ENCODE measurements around the gene MFGE8. TPM values are rescaled to one million over a fixed set of nuclear protein-coding genes. Genes with fewer than 3 reads are reported as not detected.

The MFGE8 gene
- total RNA-seq, 1 donor from 2014 or later = 18.3 TPM

DNA sequence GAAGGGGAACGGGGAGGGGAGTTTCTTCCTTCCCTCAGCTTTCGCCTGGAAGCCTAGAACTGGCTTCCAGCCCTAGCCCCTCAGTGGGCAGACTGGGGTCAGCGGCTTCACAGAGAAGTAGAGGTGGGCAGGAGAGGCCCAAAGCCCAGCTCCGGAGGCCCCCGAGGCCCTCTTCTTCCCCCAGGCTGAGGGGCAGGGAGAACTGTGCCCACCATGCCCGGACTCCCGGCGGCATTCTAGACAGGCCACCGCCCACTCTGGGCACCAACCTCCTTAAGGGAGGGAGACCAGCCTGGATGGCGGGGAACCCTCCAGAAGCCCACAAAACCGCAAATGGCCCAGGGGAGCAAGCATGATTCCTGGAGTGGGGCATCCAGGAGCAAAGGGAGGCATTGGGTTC lies 35.8 kb downstream of the MFGE8 start:
- FAIRE-seq = no peak
- DNase-seq (ENCODE audit: low spot score in 2 of 2) = no peak

DNA sequence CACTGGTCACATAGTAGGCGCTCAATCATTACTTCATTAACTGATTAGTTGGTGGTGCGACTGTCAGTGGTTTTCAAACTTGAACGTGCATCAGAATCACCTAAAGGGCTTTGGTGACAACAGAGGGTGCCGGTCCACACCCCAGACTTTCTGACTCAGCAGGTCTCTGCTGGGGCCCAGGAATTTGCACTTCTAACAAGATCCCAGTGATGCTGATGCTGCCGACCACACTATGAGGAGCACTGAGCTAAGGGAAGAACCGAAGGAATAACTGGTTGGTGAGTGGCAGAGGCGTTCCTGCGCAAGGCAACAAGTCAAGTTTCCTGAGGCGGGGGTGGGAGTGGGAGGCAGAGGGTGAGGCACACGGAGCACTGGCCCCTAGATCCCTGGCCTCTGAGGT lies 36.6 kb downstream of the MFGE8 start:
- FAIRE-seq = no peak
- no peak for DNase-seq (ENCODE audit: low spot score in 2 of 2)

DNA sequence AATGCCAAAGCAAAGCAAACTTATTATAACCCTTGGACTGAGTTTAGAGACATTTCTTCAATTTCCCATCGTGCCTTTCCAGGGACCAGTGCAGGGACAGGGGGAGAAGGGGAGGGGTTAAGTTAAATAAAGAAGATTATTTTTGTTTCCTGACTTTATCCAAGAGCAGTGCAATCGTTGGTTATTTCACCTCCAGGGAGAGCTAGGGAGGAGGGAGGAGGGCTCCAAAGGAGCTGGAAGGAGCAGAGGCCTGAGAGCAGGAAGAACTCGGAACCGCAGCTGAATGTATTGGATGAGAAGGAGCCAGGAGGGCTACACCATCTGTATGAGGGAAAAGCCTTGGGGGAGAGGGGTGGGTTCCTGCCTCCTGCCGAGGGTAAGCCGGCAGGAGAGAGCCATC lies 38.5 kb downstream of the MFGE8 start:
- no peak for DNase-seq (ENCODE audit: low spot score in 2 of 2)
- FAIRE-seq = no peak

DNA sequence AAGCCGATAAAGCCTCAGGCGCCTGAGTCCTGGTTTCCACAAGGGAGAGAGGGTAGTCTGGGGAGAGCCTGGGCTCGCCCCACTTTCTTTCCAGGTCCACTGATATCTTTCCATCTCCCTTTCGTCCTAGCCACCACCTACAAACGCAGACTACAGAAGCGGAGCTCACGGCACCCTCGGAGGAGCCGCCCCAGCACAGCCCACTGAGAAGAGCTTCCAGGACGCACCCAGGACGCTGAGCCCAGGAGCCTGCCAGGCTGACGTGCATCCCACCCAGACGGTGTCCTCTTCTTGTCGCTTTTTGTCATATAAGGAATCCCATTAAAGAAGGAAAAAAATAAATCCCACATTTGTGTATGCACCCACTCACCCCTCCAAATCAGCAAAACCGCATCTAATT lies 38.9 kb downstream of the MFGE8 start:
- FAIRE-seq = no peak

DNA sequence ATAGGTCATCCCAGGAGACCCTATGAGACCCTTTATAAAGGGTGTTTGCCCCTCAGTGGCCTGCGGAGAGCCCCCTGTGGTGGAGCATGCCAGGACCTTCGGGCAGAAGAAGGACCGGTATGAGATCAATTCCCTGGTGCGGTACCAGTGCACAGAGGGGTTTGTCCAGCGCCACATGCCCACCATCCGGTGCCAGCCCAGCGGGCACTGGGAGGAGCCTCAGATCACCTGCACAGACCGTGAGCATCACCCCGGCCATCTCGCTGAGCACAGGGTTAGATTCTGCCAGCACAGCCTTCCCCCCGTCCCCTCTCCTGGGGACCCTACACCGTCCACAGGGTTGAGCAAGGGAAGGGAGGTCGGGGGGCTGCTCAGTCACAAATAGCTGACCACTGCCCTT lies 39.4 kb downstream of the MFGE8 start:
- FAIRE-seq (no peak), DNase-seq (ENCODE audit: low spot score in 2 of 2) (no peak)

More for the DNA sequence above, 38.9 kb downstream of the MFGE8 start:
- no peak for DNase-seq (ENCODE audit: low spot score in 2 of 2)

DNA sequence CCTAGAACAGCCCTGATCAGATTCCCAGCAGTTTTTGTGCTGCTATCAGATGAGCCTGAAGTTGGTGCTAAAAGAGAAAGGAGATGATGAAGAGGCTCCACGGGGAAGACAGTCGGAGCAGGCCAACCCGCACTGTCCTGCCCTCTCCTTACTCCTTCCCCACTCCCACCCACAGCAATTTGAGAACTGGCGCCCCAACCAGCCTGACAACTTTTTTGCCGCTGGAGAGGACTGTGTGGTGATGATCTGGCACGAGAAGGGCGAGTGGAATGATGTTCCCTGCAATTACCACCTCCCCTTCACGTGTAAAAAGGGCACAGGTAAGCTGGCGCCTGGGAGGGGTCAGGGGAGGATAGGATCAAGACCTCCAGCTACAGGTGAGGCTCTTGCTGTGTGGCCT lies 40.5 kb downstream of the MFGE8 start:
- FAIRE-seq = no peak
- no peak for DNase-seq (ENCODE audit: low spot score in 2 of 2)

DNA sequence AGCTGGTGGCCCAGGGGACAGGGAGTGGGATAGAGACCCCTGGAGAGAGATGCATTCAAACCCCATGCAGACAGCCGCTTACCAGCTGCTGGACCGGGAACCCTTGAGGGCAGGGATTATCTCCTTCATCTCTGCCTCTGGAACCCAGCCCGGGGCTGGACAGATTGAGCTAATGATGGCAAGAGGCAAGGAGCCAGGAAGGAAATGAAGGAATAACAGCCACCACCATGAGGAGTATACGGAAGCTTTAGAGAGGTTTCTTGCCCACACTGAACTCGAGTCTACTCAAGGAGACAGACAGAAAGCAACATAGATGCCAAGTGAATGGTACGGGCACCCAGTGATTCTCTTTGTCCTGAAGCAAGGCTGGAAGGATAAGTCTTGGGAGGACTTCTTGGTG lies 41.1 kb downstream of the MFGE8 start:
- no peak for DNase-seq (ENCODE audit: low spot score in 2 of 2)
- FAIRE-seq = no peak

DNA sequence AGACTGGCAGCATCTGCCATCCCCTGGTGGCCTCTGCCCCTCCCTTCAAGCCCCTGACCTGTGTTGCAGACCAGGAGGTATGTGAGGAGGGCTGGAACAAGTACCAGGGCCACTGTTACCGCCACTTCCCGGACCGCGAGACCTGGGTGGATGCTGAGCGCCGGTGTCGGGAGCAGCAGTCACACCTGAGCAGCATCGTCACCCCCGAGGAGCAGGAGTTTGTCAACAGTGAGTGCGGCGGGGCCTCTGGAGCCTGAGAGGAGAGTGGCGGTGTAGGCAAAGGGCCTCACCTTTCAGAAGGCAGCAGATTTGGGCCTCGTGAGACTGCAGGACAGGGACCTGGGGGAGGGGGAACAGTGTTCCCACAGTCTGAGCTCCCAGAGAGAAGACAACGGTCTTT lies 41.9 kb downstream of the MFGE8 start:
- FAIRE-seq (no peak), DNase-seq (ENCODE audit: low spot score in 2 of 2) (no peak)

DNA sequence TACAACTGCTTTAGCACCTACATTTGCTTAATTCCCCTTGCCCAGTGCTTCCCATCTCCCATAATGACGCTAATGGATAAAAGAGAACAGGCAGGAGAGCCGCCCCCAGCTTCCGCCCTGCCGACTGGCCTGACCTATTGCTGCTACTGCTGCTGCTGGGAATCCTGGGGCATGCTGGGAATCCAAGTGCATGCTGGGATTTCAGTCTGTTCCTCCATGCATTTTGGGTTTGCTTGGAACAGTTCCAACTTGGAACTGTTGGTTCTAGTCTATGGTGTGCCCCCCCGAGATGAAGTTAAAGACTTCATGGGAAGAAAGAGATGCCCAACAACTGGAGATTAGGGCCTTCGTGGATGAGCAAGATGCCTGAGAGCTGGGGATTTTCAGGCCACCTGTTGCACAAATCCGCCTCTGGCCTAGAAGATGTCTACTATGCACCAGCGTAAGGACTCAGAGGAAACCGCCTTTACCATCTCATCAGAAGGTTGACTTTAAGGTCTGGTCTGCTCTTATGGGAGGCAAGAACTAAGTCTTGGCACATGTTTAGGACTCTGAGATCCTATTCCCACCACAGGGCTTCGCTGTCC lies 46.8 kb downstream of the MFGE8 start:
- FAIRE-seq = no peak
- DNase-seq (ENCODE audit: low spot score in 2 of 2) = no peak

DNA sequence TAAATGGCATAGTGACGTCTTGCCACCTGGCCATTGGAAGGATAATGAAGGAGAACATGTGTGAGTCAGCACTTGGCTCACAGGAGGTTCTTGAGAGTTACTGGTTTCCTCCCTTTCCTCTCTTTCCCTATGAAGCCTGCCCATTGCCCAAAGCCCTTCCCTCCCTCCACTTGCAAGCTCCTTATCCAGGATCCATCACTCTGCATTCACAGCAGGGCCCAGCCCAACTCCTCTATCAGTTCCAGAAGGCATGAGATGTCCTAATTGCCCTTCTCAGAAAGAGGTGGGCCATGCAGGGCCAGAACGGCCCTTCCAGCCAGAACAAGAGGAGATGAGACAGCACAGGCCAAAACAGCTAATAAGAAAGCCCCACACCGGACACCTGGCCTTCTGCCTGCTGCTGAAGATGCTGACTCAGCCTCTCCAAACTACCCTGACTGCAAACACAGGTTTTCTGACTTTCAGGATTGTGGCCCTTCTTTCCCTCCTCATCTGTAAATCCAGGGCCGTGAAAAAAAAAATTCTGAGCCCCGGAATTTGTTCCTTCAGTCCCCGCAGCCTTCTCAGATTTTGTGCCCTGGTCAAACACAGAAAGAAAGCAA lies 47.6 kb downstream of the MFGE8 start:
- FAIRE-seq = no peak
- no peak for DNase-seq (ENCODE audit: low spot score in 2 of 2)

DNA sequence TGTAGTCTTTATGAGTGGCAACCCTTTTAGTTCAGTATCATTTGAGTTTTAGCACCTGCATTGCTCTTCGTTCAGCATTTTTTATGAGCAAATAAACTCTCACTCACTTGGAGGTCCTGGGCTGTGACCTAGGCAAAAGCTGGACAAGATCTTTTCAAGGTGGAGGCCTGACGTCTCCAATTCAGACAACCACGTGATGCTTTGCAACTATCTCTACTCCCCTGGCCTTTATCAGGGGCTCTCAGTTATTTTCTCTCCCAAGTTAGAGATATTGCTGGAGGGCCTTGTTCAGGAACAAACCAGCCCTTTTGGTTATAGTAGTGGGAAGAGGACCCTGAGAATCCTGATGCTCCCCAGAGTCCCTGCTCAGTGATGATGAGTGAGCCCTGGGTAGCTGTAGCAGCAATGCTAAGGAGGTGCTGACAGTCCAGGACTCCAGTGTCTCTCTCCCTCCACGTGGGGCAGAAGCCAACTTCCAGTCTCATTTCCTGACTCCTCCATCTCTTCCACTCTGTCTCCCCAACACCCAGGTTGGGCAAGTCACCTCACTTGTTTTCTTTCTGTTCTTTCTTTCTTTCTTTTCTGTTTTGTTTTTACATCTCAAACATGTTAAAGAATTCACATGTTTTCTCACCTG lies 48.2 kb downstream of the MFGE8 start:
- no peak for FAIRE-seq
- DNase-seq (ENCODE audit: low spot score in 2 of 2) = no peak

DNA sequence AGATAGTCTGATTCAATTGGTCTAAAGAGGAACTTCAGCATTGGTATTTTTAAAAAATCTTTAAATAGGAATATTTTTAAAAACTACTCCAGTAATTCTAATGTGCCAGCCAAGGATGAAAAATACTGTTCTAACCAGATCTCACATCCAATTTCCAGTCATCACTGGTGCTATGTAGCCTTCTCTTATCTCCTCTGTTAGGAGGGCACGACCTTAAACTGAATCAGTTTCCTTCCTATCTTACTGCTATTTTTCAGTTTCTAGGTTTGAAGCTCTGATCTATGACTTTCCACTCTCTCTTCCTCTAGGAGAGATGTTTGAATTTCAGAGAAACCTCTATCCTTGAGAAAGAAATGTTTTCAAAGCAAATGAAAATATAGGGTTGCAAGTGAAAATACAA lies 49.8 kb downstream of the MFGE8 start:
- no peak for DNase-seq (ENCODE audit: low spot score in 2 of 2)
- FAIRE-seq = no peak

DNA sequence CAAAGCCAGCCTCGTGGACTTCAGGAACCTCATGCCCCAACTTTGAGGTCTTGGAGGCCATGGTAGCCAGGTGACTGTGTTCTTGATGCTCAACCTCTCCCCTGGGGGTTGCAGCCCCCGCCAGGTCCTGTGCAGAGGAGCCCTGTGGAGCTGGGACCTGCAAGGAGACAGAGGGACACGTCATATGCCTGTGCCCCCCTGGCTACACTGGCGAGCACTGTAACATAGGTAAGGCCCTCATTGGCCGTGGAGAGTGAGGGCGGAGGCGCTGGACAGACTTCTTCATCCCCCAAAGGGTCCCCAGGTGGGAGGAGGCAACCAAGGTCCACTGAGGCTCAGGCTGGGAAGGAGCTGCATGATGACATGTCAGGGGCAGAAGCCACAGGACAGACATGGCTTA lies 53.0 kb downstream of the MFGE8 start:
- FAIRE-seq (no peak), DNase-seq (ENCODE audit: low spot score in 2 of 2) (no peak)

DNA sequence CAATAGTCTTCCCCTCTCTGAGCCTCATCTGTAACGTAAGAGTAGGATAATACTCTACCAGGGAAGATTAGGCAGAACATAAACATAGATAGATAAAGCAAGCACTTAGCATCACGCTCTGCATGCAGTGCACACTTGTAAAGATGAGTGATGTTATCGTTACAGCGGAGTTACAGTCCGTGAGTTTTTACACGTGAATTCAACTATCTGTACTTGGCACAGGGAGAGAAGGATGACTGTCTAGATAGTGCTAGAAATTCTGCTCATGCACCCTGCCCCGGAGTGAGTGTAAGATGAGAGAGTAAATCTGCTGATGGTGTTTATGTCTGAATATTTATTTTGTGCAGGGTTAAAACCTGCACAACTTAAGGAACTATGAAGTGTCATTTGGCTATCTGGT lies 53.6 kb downstream of the MFGE8 start:
- no peak for DNase-seq (ENCODE audit: low spot score in 2 of 2)
- FAIRE-seq = no peak

DNA sequence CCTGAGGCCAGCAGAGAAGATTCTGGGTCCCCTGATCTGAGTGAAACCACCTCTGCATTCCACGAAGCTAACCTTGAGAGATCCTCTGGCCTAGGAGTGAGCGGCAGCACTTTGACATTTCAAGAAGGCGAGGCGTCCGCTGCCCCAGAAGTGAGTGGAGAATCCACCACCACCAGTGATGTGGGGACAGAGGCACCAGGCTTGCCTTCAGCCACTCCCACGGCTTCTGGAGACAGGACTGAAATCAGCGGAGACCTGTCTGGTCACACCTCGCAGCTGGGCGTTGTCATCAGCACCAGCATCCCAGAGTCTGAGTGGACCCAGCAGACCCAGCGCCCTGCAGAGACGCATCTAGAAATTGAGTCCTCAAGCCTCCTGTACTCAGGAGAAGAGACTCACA lies 54.2 kb downstream of the MFGE8 start:
- DNase-seq (ENCODE audit: low spot score in 2 of 2) (no peak), FAIRE-seq (no peak)

DNA sequence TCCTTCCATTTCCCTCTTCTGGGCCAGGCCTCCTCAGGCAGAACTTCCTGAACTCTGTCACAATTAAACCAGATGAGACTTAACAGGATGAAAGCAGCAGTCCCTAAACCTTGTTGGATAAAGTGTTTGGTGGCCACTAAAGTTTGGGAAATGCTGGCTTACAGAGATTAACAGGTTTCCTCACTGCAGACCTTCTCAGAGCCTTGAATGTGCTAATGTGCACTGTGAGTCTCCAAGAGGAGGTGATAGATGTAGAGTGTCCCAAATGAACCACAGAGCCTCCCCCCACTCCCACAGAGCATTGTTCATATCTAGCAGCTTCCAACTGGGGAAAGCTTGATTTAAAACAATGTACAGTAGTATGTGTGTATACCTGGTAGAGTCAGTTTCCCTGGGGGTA lies 60.7 kb downstream of the MFGE8 start:
- FAIRE-seq (no peak), DNase-seq (ENCODE audit: low spot score in 2 of 2) (no peak)

DNA sequence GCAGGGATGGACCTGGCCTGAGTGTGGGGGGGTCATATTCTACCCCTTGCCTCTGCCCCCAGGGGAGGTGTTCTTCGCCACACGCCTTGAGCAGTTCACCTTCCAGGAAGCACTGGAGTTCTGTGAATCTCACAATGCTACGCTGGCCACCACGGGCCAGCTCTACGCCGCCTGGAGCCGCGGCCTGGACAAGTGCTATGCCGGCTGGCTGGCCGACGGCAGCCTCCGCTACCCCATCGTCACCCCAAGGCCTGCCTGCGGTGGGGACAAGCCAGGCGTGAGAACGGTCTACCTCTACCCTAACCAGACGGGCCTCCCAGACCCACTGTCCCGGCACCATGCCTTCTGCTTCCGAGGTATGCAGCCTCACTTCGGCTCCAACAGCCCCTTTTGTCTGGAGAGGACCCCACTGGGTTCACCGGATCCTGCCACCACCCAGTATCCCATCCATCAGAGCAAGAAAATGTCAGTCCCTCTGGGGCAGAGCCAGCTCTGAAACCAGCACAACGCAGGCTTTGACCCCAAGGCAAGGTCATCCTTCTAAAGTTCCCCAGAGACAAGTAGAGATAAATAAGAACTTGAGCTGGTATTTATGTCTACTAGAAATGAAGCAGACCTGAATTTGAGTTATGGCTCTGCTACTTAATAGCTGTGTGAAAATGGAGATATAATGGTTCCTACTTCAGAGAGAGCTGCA lies 63.7 kb downstream of the MFGE8 start:
- FAIRE-seq = no peak
- DNase-seq (ENCODE audit: low spot score in 2 of 2) = no peak

Other genes starting within 250 kb of the MFGE8 start
- gene ACAN, start 109.9 kb downstream of the MFGE8 start, total RNA-seq = 0.41 TPM
- gene HAPLN3, start 17.8 kb downstream of the MFGE8 start, total RNA-seq = 4.1 TPM
- 45.2 TPM for gene ABHD2, start 175.1 kb upstream of the MFGE8 start, total RNA-seq

Data from frontal cortex (tissue), 4 donors.